Tibial nerve (tissue), 4 donors: ENCODE measurements around the gene SEMA6B.

Source experiments
- CTCF ChIP-seq, 5 experiments: fragments of 200-600 bp in 3 of 5; fragments of 450-650 bp in 2 of 5; sonication (generic) in 3 of 5; IDR thresholded peaks; one replicate each; pipeline ENCODE4 v1.5.1; 2016 to 2019; ENCODE audit warnings: antibody characterized with exemption in 5 of 5, mild to moderate bottlenecking in 3 of 5, moderate library complexity in 2 of 5
- EP300 ChIP-seq, 2 donors: sonication (generic); formaldehyde crosslinking; IDR thresholded peaks; one replicate each; pipeline ENCODE4 v1.6.1; 2017; ENCODE audit warnings: antibody characterized with exemption in 2 of 2, mild to moderate bottlenecking in 1 of 2
- POLR2A ChIP-seq, 2 donors: fragments of 450-650 bp; IDR thresholded peaks; one replicate each; pipeline ENCODE4 v1.6.1; 2017; ENCODE audit warnings: antibody characterized with exemption in 2 of 2, mild to moderate bottlenecking in 2 of 2, moderate library complexity in 2 of 2

- TF ChIP-seq POLR2A (IDR thresholded peaks at IDR 0.05) (no peak), CTCF (IDR thresholded peaks at IDR 0.05) (no peak), EP300 (IDR thresholded peaks at IDR 0.05) (no peak)
Observed at GRCh38 chr19:4515732-4516131, 43.8 kb downstream of the SEMA6B start.
